T47D (cell line): ENCODE data around the gene ATRNL1.
A peak's percentile ranks its signal among the peaks of the same experiment; 100 is the strongest.

Source experiments
- DNase-seq, 2 experiments: peaks; one replicate each; pipeline versions ENCODE4 v3.0.0 to v3.0.0-alpha.2; 2011 to 2012; ENCODE audit warnings: low read depth in 1 of 2, low spot score in 1 of 2
- JUND ChIP-seq: IDR thresholded peaks from 2 replicates; pipeline ENCODE4 v1.6.1; 2012; ENCODE audit warnings: low read depth
- in situ Hi-C: cut with HindIII; loops from 2 replicates; pipeline ENCODE4 v1.10.0; 2016; ENCODE audit warnings: low sequenced_read_pairs, low pct_unique_long_range_greater_than_20kb

Gene ATRNL1

GRCh38 chr10:115871855-115872254 is 778.7 kb downstream of the ATRNL1 start:
- in situ Hi-C loops, result no loop called here
- DNase-seq, result no peak
- TF ChIP-seq JUND, result no peak

GRCh38 chr10:115875172-115875571 is 782.0 kb downstream of the ATRNL1 start:
- in situ Hi-C loops, result no loop called here
- TF ChIP-seq JUND, result no peak
- DNase-seq, result no peak

GRCh38 chr10:115879372-115880089 is 786.4 kb downstream of the ATRNL1 start:
- in situ Hi-C loops, result no loop called here
- no peak for TF ChIP-seq JUND
- no peak for DNase-seq

GRCh38 chr10:115882021-115882420 is 788.9 kb downstream of the ATRNL1 start:
- no peak for TF ChIP-seq JUND
- in situ Hi-C loops, result no loop called here
- DNase-seq, result peak in 1 of 2 experiments; percentile 2

GRCh38 chr10:115883372-115883771 is 790.2 kb downstream of the ATRNL1 start:
- no peak for TF ChIP-seq JUND
- DNase-seq, result no peak
- in situ Hi-C loops, result no loop called here

- in situ Hi-C loops, result no loop called here
- no peak for DNase-seq
- TF ChIP-seq JUND, result no peak
Measured at GRCh38 chr10:115884331-115884730, 791.2 kb downstream of the ATRNL1 start.

GRCh38 chr10:115895166-115895565 is 802.0 kb downstream of the ATRNL1 start:
- TF ChIP-seq JUND, result no peak
- DNase-seq, result no peak
- in situ Hi-C loops, result no loop called here

GRCh38 chr10:115898242-115898641 is 805.1 kb downstream of the ATRNL1 start:
- no peak for TF ChIP-seq JUND
- DNase-seq, result no peak
- in situ Hi-C loops, result no loop called here

GRCh38 chr10:115902596-115902995 is 809.4 kb downstream of the ATRNL1 start:
- DNase-seq, result no peak
- in situ Hi-C loops, result no loop called here
- TF ChIP-seq JUND, result no peak

GRCh38 chr10:115903207-115903606 is 810.0 kb downstream of the ATRNL1 start:
- in situ Hi-C loops, result no loop called here
- DNase-seq, result no peak
- TF ChIP-seq JUND, result no peak

- no peak for DNase-seq
- in situ Hi-C loops, result no loop called here
- no peak for TF ChIP-seq JUND
Measured at GRCh38 chr10:115903845-115904244, 810.7 kb downstream of the ATRNL1 start.

- in situ Hi-C loops, result no loop called here
Measured at GRCh38 chr10:115909037-115909436, 815.9 kb downstream of the ATRNL1 start.

GRCh38 chr10:115909962-115910731 is 817.0 kb downstream of the ATRNL1 start:
- no peak for DNase-seq
- in situ Hi-C loops, result no loop called here
- TF ChIP-seq JUND, result no peak

More at GRCh38 chr10:115909037-115909436, 815.9 kb downstream of the ATRNL1 start:
- no peak for DNase-seq
- TF ChIP-seq JUND, result no peak
